Effector memory CD8-positive, alpha-beta T cell (primary cell): ENCODE results near the gene GRIP1.
A peak's percentile ranks its signal among the peaks of the same experiment; 100 is the strongest.

ENCODE experiments used
- ATAC-seq: fragments of 150-1000 bp; cut with Tn5 transposase; replicated peaks from 2 replicates; pipeline ENCODE4 v1.10.0; 2021; ENCODE audit warnings: mild to moderate bottlenecking, moderate library complexity
- DNase-seq, 3 experiments: peaks; one replicate each; pipeline ENCODE4 v3.0.0; 2021
- H3K27ac Mint-ChIP-seq, 2 donors: one replicate each; pipeline ENCODE4 v1.8.0; 2022; ENCODE audit warnings: mild to moderate bottlenecking in 2 of 2, mixed read lengths in 2 of 2, moderate library complexity in 2 of 2
- H3K27me3 Mint-ChIP-seq, 2 donors: one replicate each; pipeline ENCODE4 v1.8.0; 2022; ENCODE audit warnings: mixed read lengths in 2 of 2
- H3K36me3 Mint-ChIP-seq: one replicate; pipeline ENCODE4 v1.8.0; 2022; ENCODE audit warnings: mild to moderate bottlenecking, moderate library complexity, mixed read lengths; ENCODE audit not compliant: insufficient read depth
- H3K4me1 Mint-ChIP-seq, 2 donors: one replicate each; pipeline ENCODE4 v1.8.0; 2022; ENCODE audit warnings: low read depth in 2 of 2, mixed read lengths in 2 of 2
- H3K4me3 Mint-ChIP-seq, 2 donors: one replicate each; pipeline ENCODE4 v1.8.0; 2022; ENCODE audit warnings: mild to moderate bottlenecking in 2 of 2, mixed read lengths in 2 of 2, moderate library complexity in 2 of 2
- H3K9me3 Mint-ChIP-seq, 2 donors: one replicate each; pipeline ENCODE4 v1.8.0; 2022; ENCODE audit warnings: mixed read lengths in 2 of 2

The GRIP1 gene

DNA sequence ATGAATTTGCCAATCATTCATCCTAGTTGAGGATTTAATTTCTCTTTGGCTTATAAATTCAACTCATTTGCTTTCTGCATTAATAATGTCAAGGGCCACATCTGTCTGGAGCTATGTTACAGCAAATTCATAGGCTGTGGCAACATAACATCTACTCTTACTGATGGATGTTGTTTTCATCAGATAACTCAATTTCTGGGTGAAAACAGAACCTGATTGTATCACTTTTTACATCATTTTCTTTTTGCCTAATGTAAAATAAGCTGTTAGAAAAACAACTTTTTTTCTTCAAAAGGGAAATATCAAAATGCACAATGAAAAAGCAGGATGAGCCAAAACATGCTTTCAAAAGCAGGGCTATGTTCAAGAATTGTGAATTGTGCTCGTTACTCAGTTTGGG, 303.3 kb downstream of the GRIP1 start:
- Mint-ChIP-seq H3K36me3 (peaks cover 2% of the 10 kb centered on the region), H3K27me3 (no peaks in the 10 kb centered on the region), H3K4me1 (no peaks in the 10 kb centered on the region), H3K9me3 (no peaks in the 10 kb centered on the region), H3K4me3 (no peak overlapping the region), H3K27ac (no peak overlapping the region)
- DNase-seq (no peak), ATAC-seq (no peak)

DNA sequence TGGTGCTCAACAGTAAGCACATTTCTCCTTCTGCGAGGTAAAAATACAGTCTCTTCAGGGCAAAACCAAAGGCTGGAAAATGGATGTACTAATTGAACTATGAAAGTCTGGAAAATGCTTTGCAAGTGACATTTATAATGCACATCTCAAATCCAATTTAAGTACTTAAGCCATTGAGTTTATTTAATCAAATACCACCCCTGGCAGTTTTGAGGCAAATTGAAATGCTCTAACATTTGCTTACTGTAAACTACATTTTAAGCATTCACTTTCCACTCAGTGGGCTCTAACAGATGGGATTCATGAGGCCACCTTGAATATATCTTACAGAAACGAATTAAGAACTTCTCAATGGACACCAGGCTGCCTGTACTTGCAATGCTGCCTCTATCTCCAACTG, 306.9 kb downstream of the GRIP1 start:
- Mint-ChIP-seq H3K27ac (no peak overlapping the region), H3K27me3 (no peaks in the 10 kb centered on the region)
- no peak for ATAC-seq

DNA sequence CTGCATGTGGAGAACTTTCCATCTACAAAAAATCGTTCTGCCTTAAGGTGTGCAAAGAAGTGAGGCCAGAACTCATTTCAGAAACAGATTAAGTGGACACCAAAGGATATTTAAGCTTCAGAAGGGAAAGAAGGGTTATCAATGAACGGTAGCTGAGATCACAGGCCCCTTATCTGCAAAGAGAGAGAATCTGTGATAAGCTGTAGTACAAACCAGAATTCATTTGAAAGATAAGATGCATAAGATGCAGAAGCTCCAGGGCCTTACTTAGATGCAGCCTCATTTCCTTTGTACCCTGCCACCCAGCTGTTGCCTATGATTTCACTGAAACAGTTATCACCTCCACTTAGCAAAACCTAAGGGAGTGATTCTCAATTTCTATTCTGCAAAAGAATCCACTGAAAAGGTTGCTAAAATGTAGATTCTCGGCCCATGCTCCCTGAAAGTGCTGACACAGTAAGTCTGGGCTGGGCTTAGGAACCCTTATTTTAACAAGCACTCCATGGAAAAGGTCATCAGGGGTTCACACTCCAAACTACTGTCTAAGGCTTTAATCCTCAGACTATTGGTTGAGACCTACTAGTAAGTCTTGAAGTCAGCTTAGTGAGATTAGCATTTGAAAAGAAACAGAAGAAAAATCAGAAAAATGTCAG, 311.7 kb downstream of the GRIP1 start:
- DNase-seq = no peak
- H3K27ac Mint-ChIP-seq = no peak overlapping the region
- no peaks in the 10 kb centered on the region for H3K4me1 Mint-ChIP-seq
- no peak for ATAC-seq
- H3K4me3 Mint-ChIP-seq = no peak overlapping the region
- peaks cover 5% of the 10 kb centered on the region for H3K36me3 Mint-ChIP-seq
- H3K27me3 Mint-ChIP-seq = no peaks in the 10 kb centered on the region
- no peaks in the 10 kb centered on the region for H3K9me3 Mint-ChIP-seq

More for the DNA sequence above, 306.9 kb downstream of the GRIP1 start:
- H3K4me1 Mint-ChIP-seq = no peaks in the 10 kb centered on the region
- peaks cover 5% of the 10 kb centered on the region for H3K36me3 Mint-ChIP-seq
- no peak overlapping the region for H3K4me3 Mint-ChIP-seq
- DNase-seq = no peak
- no peaks in the 10 kb centered on the region for H3K9me3 Mint-ChIP-seq

DNA sequence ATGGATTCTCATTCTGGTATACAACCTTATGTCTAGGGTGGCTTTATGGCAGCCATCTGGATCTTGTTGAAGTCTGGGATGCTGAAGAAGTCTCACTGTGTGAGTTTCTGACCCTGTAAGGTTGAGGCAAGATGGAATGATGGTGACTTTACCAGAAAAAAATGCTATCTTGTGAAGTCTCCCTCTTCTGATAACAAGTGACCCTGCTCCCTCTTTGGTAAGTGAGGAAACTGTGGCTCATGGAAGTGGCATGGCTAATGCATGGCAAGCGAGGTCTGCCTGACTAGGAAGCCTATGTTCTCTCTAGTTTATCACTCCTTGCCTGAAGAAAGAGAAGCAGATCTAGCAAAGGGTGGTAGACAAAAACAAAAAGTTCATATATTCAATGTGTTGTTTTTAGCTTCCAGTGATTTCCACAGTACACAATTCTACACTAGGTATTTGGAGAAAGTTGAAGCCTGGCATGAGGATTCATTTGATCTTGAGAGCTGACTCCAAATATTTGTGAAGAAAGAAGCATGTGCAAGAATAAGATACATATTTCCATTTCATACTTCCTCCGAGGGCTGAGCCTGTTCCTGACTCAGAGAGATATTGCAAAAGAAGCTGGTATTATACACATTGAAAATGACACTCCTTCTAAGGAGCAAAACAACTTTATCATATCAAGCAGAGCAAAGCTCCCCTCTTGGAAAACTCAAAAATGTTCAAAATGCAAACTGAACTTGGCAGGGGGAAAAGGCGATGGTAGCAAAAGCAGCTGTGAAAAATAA, 313.0 kb downstream of the GRIP1 start:
- ATAC-seq (no peak), DNase-seq (no peak)
- H3K4me3 Mint-ChIP-seq = no peak overlapping the region
- H3K27ac Mint-ChIP-seq = no peak overlapping the region
- no peaks in the 10 kb centered on the region for H3K9me3 Mint-ChIP-seq
- peaks cover 5% of the 10 kb centered on the region for H3K36me3 Mint-ChIP-seq
- H3K27me3 Mint-ChIP-seq = no peaks in the 10 kb centered on the region
- peaks cover 0 to 3% of the 10 kb centered on the region in 2 donors for H3K4me1 Mint-ChIP-seq

DNA sequence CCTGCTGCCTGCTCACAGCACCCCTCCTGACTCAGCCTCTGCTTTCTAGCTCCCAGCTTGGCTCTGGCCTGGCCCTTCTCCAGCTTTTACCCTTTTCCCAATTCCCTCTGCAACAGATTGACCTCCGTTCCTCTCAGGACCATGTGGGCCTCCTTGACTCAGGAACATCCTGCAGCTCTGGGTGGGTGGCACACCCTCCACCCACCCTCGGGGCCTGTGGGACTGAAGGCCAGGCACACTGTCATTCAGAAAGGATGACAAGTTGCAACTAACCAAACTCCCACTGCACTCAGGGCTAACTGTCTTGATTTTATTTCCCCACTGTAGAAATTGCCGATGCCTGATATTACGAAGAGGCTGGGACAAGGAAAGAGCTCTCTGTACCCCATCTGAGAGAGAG, 317.2 kb downstream of the GRIP1 start:
- H3K27ac Mint-ChIP-seq = peak overlapping the region; percentile 49 to 69
- no peak for ATAC-seq
- H3K27me3 Mint-ChIP-seq = no peaks in the 10 kb centered on the region
- no peaks in the 10 kb centered on the region for H3K36me3 Mint-ChIP-seq
- peaks cover 0 to 3% of the 10 kb centered on the region in 2 donors for H3K4me1 Mint-ChIP-seq
- H3K9me3 Mint-ChIP-seq = no peaks in the 10 kb centered on the region
- H3K4me3 Mint-ChIP-seq = no peak overlapping the region
- DNase-seq = no peak

DNA sequence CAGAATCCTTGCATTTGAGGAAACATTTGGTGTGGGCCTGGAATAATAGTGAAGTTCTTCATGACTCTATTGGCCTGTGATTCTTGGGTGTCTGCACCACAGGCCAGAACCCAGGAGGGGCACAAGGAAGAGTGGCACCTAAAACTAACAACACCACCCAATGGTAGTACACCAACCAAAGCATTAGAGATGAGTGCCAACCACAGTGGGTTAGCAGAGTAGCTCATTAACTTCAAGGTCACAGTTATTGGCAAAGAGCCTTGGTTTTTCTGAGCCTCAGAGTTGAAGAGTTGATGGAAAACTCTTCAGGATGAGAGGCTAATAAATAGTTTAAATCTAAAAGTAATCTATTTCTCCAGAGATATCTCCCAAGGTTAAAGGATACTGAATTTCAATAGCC, 319.6 kb downstream of the GRIP1 start:
- Mint-ChIP-seq H3K4me1 (peaks cover 0 to 3% of the 10 kb centered on the region in 2 donors), H3K36me3 (no peaks in the 10 kb centered on the region), H3K27me3 (no peaks in the 10 kb centered on the region), H3K9me3 (no peaks in the 10 kb centered on the region), H3K27ac (no peak overlapping the region), H3K4me3 (no peak overlapping the region)
- ATAC-seq (no peak), DNase-seq (no peak)

DNA sequence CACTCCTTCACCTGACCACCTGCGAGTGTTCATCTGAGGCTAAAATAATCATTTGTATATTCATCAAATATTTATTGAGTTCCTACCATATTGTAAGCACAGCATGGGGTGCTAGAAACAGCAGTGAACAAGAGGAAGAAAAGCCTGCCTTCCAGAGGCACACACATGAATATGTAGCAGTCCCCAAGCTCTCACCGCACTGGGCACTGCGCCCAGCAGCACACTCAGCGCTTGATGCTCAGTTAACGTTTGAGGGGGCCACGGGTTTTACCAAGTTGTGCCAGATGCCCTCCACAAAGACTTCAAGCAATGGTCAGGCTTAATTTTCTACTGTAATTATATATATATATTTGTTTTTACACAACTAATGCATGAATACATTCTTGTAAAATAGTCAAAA, 324.6 kb downstream of the GRIP1 start:
- no peaks in the 10 kb centered on the region for H3K27me3 Mint-ChIP-seq
- H3K27ac Mint-ChIP-seq = peak overlapping the region; percentile 11 to 60
- no peaks in the 10 kb centered on the region for H3K9me3 Mint-ChIP-seq
- no peak overlapping the region for H3K4me3 Mint-ChIP-seq
- peaks cover 0 to 2% of the 10 kb centered on the region in 2 donors for H3K4me1 Mint-ChIP-seq
- H3K36me3 Mint-ChIP-seq = peaks cover 10% of the 10 kb centered on the region
- ATAC-seq (no peak), DNase-seq (no peak)

DNA sequence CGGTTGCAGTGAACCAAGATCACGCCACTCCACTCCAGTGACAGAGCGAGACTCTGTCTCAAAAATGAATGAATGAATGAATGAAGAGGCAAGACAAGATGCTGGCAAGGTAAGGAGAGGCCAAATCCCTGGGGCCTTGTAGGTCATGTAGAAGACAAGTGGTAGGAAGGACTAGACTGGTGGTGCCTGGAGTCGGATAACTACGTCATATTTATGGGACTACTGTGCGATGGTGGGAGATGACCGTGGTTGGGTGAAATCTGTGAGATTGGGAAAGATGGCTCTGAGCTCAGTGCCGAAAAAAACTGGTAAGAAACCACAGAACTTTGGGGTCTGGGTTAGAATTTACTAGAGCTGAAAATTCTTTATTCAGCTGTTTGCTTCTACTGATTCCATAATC, 326.0 kb downstream of the GRIP1 start:
- no peak for DNase-seq
- Mint-ChIP-seq H3K36me3 (peaks cover 11% of the 10 kb centered on the region), H3K27me3 (no peaks in the 10 kb centered on the region), H3K4me1 (peaks cover 0 to 2% of the 10 kb centered on the region in 2 donors), H3K9me3 (no peaks in the 10 kb centered on the region), H3K4me3 (no peak overlapping the region), H3K27ac (no peak overlapping the region)
- no peak for ATAC-seq

DNA sequence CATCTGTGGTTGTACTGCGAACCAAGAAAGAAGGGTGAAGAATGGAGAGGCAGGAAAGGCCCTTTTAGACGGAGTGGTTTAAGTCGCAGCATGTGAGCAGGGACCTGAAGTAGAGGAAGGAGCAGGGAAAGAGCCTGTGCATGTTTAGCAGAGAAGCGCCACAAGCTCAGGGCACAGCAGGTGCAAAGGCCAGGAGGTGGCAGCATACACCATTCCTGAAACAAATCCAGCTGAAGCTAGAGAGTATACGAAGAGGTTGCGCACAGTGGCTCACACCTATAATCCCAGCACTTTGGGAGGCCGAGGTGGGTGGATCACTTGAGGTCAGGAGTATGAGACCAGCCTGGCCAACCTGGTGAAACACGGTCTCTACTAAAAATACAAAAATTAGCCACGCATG, 326.7 kb downstream of the GRIP1 start:
- H3K27me3 Mint-ChIP-seq = no peaks in the 10 kb centered on the region
- no peak for DNase-seq
- H3K27ac Mint-ChIP-seq = no peak overlapping the region
- peaks cover 0 to 2% of the 10 kb centered on the region in 2 donors for H3K4me1 Mint-ChIP-seq
- peaks cover 18% of the 10 kb centered on the region for H3K36me3 Mint-ChIP-seq
- no peaks in the 10 kb centered on the region for H3K9me3 Mint-ChIP-seq
- H3K4me3 Mint-ChIP-seq = no peak overlapping the region
- ATAC-seq = no peak

DNA sequence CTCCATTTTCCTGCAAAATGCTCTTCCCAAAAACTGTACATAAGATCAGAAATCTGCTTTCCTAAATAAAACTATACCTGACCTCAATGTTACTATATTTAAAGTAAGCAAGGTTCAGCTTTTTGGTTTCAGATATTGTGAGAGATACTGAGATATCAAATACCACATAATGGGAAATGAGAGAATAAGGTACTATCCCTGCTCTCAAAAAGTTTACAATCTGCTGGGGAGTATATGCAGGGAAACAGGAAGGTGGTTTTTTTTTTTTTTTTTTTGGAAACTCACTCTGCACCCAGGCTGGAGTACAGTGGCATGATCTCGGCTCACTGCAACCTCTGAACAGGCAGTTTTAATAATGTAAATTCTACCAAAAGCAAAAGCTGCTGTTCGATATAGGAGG, 327.6 kb downstream of the GRIP1 start:
- Mint-ChIP-seq H3K4me1 (peaks cover 0 to 2% of the 10 kb centered on the region in 2 donors), H3K27me3 (no peaks in the 10 kb centered on the region), H3K9me3 (no peaks in the 10 kb centered on the region), H3K36me3 (peaks cover 25% of the 10 kb centered on the region), H3K4me3 (no peak overlapping the region), H3K27ac (peak overlapping the region; percentile 18 to 29)
- no peak for ATAC-seq
- DNase-seq = no peak

DNA sequence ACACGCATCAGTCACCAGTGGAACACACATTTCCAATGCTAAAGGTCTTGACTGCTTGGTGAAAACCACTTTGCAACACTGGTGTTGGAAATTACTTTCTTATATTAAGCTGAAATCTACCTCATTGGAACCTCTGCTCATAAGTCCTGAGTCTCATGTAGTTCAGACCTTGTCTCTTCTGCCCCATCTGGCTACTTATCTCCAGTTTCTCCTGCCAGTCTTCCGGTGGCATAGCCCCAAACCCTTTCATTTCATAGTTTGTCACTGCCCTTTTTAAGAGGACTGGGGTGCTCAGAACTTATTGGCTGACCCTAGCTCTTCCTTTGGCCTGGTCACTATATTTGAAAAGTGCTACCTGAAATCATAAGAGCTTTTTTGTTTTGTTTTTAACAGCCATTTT, 332.9 kb downstream of the GRIP1 start:
- no peak for ATAC-seq
- Mint-ChIP-seq H3K36me3 (peaks cover 61% of the 10 kb centered on the region), H3K27ac (peak overlapping the region in 1 of 2 donors; percentile 44), H3K9me3 (no peaks in the 10 kb centered on the region), H3K27me3 (no peaks in the 10 kb centered on the region), H3K4me3 (no peak overlapping the region), H3K4me1 (peaks cover 14 to 15% of the 10 kb centered on the region in 2 donors)
- no peak for DNase-seq

DNA sequence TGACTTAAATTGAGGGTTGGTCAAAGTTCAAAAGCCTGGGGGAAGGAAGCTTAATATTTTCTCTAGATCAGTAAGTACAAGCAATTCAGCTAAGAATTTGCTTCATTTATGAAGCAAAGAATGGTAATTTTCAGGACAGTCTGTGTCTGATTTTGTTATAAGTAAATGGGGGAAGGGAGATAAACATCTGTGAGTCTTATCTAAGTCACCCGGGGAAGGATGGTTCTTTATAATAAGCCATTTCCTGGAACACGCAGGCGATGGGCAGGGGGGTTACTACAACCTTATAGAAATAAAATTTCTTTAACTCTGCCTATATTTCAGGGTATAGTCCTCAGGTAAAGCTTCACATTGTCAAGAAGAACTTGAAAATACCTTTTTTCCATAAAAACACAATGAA, 333.7 kb downstream of the GRIP1 start:
- H3K27ac Mint-ChIP-seq = peak overlapping the region; percentile 29 to 56
- H3K27me3 Mint-ChIP-seq = no peaks in the 10 kb centered on the region
- peaks cover 68% of the 10 kb centered on the region for H3K36me3 Mint-ChIP-seq
- no peak for ATAC-seq
- no peaks in the 10 kb centered on the region for H3K9me3 Mint-ChIP-seq
- H3K4me1 Mint-ChIP-seq = peaks cover 14 to 15% of the 10 kb centered on the region in 2 donors
- DNase-seq = no peak
- H3K4me3 Mint-ChIP-seq = no peak overlapping the region

DNA sequence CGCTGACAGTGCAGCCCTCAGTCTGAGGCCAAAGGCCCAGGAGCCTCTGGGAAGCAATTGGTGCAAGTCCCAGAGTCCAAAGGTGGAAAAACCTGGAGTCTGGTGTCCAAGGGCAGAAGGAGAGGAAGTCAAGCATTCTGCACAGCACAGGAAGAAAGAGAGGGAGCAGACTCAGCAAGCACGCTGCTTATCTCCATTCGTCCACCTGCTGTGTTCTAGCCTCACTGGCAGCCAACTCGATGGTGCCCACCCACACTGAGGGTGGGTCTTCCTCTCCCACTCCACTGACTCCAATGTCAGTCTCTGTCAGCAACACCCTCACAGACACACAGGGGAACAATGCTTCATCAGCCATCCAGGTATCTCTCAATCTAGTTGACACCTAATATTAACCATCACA, 337.8 kb downstream of the GRIP1 start:
- Mint-ChIP-seq H3K4me3 (no peak overlapping the region), H3K27me3 (no peaks in the 10 kb centered on the region), H3K27ac (no peak overlapping the region), H3K9me3 (no peaks in the 10 kb centered on the region), H3K4me1 (peaks cover 14 to 15% of the 10 kb centered on the region in 2 donors), H3K36me3 (peaks cover 78% of the 10 kb centered on the region)
- ATAC-seq = no peak
- DNase-seq = no peak

DNA sequence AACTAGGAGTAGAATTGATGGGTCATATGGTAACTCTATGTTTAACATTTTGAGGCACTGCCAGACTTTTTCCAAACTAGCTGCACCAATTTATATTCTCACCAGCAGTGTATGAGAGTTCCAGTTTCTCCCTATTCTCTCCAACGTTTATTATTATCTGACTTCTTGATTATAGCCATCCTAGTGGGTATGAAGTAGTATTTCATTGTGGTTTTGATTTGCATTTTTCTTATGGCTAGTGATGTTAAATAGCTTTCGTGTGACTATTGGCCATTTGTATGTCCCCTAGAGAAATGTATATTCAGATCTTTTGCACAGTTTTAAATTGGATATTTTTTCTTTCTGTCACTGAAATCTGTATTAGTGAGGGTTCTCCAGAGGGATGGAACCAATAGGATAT, 338.7 kb downstream of the GRIP1 start:
- Mint-ChIP-seq H3K36me3 (peaks cover 73% of the 10 kb centered on the region), H3K4me3 (no peak overlapping the region), H3K9me3 (no peaks in the 10 kb centered on the region), H3K27ac (no peak overlapping the region), H3K4me1 (peaks cover 13% of the 10 kb centered on the region in 2 donors), H3K27me3 (no peaks in the 10 kb centered on the region)
- ATAC-seq (no peak), DNase-seq (no peak)
